NCI-H1417 treated with DMSO at 0.1 percent for 48 hours (cell line): ENCODE results near the gene RABL3.
A peak's percentile ranks its signal among the peaks of the same experiment; 100 is the strongest.
"Not testable (repeated sequence)": the region's sequence is repeated elsewhere in the genome, so short reads cannot be mapped to it uniquely, and the experiment has no call there.

Experiments
- DNase-seq: peaks from one replicate; lab custom pipeline; 2025; lab: John Stamatoyannopoulos, UW

The RABL3 gene

DNA sequence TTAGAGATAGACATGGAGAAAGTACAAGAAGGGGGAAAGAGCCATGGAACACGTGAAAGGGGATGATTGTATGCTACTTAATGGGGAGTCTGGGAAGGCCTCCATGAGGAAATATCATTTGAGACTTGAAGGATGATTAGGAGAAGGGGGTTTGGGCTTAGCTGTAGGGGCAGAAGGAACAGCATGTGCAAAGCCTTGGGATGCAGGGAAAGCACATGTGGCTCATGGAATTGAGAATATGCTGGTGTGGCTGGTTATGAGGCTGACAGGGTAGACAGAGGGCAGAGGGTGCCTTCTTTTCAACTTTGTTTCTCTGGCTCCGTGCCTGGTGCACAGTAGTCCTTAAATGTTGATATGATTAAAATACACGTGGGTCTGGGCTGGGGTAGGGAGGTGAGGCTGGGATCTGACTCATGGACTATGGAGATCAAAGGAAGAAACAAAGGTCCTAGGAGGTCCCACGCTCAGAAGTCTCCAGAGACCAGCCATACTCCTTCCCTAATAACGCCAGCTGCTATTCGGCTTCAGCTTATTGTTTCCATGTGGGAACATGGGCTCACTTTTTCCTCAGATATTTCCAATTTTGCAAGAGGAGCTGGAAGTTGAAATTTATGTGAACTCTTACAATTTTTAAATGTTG lies 1.4 kb upstream of the RABL3 start:
- no peak for DNase-seq

DNA sequence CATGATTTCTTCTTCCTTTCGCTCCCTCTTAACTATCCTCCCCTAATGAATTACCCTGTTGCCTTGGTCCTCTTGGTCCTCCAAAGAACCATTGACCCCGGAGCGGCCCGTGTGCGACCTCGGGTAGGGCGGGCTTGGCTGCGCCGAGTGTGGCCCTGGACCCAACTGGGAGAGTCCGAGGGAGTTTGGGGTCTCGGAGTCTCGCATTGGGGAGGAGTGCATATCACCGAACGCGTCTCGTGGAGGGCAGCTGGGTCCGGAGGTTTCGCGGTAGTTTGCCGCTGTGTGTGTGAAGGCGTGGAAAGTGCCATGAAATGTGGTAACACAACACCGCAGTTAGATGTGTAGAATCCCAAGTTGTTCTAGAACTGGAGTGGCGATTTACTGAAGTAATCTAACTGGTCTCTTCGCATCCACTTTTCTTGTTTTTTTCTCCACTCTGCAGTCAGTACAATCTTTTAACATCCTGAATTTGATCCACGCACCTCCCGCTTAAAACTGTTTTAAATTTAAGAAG lies 591 bp upstream of the RABL3 start:
- no peak for DNase-seq

DNA sequence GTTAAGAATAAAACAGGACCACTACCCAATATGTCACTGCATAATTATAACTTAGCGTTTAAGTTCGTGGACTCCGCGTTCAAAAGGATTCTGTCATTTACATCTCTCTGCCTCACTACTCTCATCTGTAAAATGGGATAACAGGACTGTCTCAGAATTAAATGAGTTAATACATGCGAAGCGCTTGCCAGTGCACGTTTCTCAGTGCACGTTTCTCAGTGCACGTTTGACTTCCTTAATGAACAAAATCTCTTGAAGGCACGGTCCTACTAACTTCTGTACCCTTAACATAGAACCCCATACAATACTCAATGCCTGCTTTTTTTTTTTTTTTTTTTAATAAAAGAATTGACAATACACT lies 499 bp downstream of the RABL3 start:
- DNase-seq, result no peak

GRCh38 chr3:120741320-120741719 lies 996 bp downstream of the RABL3 start:
- DNase-seq, result no peak

DNA sequence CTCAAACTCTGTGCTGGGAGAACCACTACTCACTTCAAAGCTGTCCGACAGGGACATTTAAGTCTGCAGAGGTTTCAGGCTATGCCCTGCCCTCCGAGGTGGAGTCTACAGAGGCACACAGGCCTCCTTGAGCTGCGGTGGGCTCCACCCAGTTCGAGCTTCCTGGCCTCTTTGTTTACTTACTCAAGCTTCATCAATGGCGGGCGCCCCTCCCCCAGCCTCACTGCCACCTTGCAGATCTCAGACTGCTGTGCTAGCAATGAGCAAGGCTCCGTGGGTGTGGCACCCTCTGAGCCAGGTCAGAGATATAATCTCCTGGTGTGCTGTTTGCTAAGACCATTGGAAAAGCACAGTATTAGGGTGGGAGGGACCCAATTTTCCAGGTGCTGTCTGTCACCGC lies 4.3 kb downstream of the RABL3 start:
- DNase-seq, result not testable (repeated sequence)

GRCh38 chr3:120730576-120731542 lies 11.5 kb downstream of the RABL3 start:
- no peak for DNase-seq

GRCh38 chr3:120726791-120727190 lies 15.5 kb downstream of the RABL3 start:
- DNase-seq, result no peak

DNA sequence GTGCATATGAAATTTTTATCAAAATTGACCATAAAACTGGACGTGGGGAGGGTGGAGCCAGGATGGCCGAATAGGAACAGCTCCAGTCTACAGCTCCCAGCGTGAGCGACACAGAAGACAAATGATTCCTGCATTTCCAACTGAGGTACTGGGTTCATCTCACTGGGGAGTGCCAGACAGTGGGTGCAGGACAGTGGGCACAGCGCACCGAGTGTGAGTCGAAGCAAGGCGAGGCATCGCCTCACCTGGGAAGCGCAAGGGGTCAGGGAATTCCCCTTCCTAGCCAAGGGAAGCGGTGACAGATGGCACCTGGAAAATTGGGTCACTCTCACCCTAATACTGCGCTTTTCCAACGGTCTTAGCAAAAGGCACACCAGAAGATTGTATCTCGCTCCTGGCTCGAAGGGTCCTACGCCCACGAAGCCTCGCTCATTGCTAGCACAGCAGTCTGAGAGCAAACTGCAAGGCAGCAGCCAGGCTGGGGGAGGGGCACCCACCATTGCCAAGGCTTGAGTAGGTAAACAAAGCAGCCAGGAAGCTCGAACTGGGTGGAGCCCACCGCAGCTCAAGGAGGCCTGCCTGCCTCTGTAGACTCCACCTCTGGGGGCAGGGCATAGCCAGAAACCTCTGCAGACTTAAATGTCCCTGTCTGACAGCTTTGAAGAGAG lies 23.0 kb downstream of the RABL3 start:
- DNase-seq, result not testable (repeated sequence)

DNA sequence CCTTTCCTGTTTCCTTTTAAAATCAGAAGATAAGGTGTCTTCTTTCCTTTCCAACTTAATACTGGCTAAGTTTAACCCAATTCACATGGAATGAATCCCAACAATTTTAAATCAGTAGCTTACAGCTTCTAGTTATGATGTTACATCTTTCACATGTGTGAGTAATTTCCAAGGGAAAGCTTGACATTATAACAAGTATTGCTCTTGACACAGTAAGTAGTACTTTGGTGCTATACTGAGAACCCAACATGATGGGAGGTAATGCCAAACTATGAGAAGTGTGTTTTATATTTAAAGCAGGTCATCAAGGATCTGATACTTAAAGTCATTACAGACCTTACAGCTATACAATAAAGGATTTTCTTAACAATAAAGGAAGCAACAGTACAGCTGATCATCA lies 29.1 kb downstream of the RABL3 start:
- DNase-seq, result no peak

- DNase-seq, result no peak
Observed at GRCh38 chr3:120710369-120710768, 31.9 kb downstream of the RABL3 start.

DNA sequence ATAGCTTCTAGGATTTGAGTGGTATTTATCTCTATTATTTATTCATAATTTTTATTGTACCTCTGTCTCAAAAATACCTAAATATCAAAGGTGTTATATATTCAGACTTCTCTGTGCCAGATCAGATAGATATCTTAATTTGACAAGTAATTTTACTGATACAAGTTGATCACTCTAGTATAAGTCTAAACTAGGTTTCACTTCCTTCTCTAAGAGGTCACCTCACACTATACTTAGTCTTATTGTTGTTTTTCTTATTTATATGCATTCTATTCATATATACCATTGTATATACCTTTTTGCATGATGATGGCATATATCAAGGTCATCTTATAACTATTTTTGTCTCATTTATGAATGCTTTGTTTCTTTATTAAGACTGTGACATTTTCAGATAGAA lies 33.9 kb downstream of the RABL3 start:
- DNase-seq, result no peak

DNA sequence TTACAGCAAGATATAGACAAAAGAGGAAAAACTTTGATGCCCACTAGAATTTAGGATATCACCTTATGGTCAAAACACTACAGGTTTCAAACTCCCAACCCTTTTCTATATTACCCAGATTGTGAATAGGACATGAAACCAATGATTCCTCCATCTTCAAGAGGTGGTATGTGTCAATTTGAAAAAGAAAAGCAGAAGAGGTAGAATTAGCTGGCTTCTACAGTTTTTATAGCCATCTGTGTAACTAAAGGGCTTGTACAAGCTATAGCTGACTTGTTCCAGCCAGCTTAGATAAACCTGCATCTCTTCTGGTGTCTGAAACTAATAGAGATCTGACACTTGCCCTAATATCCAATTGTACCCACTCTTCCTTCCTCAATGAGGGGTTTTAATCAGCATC lies 35.4 kb downstream of the RABL3 start:
- DNase-seq, result no peak

DNA sequence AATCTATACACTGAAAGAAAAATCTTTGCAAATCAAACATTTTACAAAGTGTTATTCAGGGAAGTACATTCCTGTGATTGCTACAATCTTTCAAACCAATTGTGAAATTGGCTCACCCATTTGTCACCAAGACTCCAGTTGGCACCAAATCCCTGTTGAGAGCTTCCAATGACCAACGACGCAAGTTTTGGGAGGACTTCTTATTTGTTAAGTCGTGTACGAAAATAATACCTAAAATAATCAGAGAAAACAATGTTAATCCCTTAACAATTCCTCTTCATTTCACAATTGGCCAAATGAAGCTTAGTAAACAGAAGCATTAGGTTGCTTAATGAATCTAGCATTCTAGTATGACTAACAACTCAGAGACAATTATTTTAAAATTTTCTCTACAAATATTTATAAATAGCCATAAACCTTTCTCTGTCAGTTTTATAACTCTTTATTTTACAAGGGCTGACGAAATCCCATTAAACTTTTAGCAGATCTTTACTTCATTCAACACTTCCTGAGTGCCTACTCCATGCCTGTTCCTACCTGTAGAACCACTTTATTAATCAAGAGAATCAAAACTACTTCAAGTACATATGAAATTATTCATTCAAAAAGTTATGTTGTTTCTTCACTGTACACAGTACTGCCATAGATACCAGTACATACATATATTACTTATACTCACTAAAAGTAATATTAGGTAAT lies 36.3 kb downstream of the RABL3 start:
- no peak for DNase-seq

GRCh38 chr3:120699333-120699732 lies 43.0 kb downstream of the RABL3 start:
- DNase-seq, result no peak

GRCh38 chr3:120693439-120694171 lies 48.7 kb downstream of the RABL3 start:
- no peak for DNase-seq

GRCh38 chr3:120689395-120689794 lies 52.9 kb downstream of the RABL3 start:
- peak; percentile 28 for DNase-seq

- DNase-seq, result no peak
Observed at GRCh38 chr3:120688121-120688520, 54.2 kb downstream of the RABL3 start.

GRCh38 chr3:120685411-120685810 lies 56.9 kb downstream of the RABL3 start:
- no peak for DNase-seq

GRCh38 chr3:120684896-120685295 lies 57.4 kb downstream of the RABL3 start:
- no peak for DNase-seq

DNA sequence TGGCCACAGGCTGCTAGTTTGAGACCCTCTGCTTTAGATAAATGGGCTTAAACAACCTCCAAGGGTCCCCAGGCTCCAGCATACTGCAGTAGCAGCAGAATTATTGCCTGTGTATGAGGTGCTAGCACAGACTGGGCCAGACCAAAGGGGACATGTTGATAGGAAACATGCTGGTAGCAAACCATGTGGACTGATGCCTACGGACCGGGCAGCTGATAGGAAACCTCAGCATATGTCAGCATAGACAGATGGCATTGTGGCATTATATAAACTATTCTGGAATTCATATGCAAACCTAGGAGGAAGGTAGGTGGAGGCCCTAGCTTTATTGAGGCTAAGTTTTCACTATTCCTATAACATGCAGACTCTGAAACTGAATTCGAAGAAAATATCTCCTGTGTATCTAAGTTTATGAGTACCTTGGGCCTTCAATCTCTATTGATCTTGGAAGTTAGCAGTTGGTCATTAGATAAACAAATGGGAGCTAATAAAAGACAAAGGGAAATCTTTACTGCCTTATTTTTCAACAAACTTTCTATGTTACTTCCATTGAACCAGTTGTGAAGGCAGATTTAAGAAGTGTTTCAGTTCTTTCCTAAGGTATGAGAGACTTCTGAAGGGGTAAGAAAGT lies 58.5 kb downstream of the RABL3 start:
- DNase-seq, result no peak

- no peak for DNase-seq
Observed at GRCh38 chr3:120683213-120683612, 59.1 kb downstream of the RABL3 start.
